Ammon's horn (tissue), 1 donor: ENCODE data around the gene GRHL1.
"Not testable (repeated sequence)": the region's sequence is repeated elsewhere in the genome, so short reads cannot be mapped to it uniquely, and the experiment has no call there.

Experiments used
- DNase-seq: peaks from one replicate; pipeline ENCODE4 v3.0.0-alpha.2; 2016; ENCODE audit warnings: low spot score

GRHL1 gene

DNA sequence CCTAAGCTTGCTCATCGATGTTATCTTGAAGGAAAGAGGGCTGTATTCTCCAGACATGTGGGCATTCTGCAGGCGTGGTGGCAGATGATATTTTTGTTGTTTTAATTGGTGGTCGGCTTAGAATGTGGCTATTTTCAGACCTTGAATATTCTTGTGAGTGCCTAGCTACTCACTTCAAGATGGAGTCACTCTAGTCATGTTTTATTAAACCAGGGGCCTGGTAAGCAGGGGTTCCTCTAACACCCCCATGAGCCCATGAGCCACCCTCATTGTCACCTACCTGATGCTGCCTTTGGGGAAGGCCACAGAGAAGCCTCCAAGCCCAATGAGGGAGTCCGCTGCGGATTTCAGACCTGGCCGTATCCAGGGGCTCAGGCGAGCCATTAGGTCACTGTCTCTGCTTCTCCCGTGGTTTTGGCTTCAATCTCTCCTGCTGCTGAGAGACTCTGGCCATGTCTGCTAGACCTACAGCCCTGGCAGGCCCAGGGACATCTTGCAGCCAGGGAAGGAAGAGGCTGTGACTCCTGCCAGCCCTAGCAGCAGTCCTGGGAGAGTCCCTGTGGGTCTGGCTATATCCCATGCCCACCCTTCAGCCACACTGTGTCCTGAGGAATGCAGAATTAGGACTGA lies 75.6 kb downstream of the GRHL1 start:
- DNase-seq: no peak

DNA sequence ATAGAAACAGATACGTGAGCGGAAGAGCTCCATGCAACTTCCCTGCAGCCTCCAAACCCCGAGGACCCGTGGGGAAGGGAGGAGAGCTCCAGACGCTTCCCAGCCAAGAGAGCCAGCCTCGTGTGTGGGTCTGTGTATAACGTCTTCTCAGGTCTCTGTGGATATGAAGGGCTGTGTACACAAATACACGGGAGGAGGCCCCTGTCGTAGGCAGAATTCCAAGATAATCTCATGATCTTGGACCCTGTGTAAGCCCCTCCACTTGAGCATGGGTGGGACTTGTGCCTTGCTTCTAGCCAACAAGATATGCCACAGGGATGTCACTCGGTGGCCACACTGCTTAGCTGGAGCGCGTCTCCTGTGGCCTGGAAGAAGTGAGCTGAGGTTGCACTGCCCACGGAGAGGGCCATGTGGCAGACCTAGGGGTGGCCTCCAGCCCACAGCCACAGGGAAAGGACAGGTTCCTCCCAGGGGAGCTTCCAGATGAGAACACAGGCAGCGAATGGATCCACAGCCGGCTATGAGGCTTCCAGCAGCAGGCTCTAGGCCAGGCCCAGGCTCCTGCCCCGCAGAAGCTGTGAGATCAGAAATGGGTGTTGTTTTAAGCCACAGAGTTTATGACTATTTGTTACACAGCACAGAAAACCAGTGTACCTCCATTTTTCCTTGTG lies 76.3 kb downstream of the GRHL1 start:
- no peak for DNase-seq

DNA sequence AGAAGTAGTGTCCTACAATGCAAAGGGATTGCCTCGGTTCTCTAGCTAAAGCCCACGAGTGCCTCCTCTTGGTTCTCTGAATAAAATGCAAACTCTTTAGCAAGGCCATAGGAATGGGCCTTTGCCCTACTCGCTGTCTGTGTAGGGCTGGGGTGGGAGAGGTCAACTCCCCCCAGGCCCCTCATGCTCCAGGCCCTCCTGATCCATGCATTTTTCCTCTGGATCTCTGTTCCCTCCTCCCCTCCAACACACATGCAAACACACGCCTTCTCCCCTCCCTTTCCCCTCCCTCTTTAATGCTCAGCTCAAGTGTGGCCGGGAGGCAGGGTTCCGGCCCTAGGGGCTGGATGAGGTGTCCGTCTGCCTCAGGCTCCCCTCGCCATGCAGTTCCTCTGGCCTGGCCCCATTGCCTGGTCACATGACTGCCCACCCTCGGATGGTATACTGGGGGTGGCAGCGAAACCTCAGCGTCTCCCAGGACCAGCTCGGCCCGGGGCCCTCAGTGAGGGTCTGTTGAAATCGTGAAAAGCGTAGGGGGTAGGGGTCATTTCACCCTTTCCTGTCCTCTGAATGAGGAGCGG lies 77.0 kb downstream of the GRHL1 start:
- DNase-seq: no peak

DNA sequence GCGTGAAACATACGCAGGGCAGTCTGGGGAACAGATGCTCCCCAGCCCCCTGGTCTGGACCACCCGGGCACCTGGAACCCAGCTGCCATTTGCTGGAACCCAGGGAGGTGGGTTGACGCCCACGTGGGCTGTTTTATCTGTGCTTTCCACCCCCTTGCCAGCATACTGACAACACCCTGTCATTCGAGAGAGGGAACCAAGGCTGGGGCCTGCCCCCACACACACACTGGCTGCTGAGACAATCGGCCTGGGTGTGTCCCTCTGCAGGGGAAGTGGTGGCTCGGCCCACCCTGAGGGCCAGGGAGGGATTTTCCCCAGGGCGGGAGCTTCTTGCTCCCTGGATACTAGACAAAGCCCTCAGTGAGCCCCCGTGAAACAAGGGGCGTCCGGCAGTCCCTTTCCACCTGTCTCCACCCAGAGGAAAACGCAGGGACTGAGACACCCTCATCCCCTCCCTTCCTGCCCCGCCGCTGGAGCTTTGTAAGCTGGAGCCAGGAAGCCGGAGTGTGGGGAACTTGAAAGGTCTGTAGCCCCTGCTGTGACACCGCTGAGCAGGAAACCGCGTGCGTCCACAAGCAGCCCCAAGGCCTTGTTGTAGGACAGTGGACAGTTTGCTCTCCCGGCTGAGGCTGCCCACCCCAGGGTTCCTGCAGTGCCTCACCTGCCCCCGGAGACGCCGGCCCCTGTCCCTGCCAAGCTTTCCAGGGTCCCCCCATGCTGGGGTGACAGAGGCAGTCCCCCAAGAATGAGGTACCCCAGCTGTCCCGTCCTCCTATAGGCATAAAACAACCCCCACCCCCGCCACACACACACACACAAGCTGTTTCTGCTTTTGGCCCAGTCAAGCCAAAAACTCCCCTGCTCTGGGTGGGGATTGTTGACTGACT lies 77.7 kb downstream of the GRHL1 start:
- DNase-seq: no peak

DNA sequence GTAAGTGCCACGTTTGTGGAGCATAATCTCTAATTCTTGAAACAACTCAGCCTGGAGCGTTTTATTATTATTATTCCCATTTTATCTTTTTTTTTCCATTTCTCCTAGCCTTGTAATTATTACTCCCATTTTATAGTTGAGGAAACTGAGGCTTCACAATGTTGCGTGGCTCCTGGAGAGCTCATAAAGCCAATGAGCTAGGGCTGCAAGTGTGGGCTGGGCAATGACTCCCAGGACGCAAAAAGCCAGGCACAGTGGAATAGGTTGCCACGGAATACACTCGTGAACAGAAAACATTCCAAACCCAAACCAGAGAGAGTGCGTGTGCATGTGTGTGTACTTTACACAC lies 78.4 kb downstream of the GRHL1 start:
- DNase-seq: no peak

DNA sequence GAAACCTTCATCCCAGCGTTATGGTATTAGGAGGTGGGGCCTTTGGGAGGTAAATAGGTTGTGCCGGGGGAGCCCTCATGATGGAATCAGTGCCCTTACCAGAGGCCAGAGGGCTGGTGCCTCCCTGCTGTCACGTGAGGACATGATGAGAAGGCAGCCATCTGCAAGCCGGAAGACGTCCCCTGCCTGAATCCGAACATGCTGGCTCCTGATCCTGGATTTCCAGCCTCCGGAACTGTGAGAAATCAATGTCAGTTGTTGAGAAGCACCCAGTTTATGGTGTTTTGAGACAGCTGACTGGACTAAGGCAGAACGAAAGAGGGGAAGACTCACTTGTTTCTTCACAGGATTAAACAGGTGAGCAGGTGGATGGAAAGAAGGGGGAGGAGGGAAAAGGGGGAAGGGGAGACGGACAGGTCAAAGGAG lies 78.8 kb downstream of the GRHL1 start:
- DNase-seq: no peak

DNA sequence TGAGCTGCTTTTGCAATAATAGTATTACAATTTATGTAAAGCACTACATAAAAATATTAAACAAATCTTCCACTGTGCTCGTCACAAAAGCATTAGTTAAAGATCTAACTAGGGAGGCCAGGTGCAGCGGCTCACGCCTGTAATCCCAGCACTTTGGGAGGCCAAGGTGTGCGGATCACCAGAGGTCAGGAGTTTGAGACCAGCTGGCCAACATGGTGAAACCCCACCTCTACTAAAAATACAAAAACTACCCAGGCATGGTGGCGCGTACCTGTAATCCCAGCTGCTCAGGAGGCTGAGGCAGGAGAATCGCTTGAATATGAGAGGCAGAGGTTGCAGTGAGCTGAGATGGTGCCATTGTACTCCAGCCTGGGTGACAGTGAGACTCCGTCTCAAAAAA lies 79.3 kb downstream of the GRHL1 start:
- DNase-seq: not testable (repeated sequence)

DNA sequence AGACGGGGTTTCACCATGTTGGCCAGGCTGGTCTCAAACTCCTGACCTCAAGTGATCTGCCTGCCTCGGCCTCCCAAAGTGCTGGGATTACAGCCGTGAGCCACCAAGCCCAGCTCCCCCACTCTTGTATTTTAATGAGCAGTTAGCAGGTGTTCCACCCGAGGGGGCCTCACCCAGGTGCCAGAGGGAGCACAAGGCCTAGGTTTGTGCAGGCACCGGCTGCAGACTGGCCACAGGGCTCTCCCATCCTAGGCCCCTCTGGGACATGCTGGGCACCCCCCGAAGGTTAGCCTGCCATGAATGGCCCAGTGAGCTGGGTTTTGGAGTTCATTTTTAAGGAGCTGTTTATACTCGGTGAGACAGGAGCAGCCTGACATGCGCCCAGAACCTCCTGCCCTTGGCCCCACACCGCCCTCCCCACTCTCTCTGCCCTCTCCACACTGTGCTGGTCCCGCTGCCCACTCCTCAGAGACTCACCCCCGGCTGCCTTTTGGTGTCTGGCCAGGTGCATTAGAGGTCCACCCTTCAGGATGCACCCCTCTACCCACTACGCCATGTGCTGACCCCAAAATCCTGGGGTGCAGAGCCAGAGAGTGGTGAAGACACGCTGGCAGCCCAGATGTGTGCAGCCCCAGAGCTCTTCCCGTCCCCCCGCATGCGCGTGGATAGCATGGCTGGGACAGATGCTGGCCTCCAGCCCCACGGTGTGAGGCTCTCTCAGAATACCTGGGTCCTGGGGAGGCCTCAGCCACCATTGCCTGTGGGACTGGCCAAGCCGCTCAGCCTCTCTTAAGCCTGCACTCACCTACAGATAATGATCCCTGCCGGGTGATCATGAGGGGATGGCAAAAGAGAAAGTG lies 80.6 kb downstream of the GRHL1 start:
- no peak for DNase-seq

DNA sequence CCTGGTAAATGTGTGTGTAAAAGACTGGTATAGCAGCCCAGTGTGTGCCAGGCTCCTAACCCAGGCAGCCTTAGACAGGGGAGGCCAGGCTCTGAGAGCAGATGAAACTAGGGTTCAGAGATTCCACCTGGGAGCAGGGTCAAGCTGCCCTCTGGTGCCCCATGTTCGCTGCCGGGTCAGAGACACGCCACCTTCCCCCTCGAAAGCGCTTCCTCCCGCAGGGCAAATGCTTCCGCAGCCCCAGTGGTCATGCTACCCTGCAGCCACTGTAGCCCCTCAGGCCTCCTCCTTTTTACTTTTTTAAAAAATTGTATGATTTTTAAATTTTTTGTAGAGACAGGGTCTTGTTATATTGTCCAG lies 81.2 kb downstream of the GRHL1 start:
- DNase-seq: no peak

DNA sequence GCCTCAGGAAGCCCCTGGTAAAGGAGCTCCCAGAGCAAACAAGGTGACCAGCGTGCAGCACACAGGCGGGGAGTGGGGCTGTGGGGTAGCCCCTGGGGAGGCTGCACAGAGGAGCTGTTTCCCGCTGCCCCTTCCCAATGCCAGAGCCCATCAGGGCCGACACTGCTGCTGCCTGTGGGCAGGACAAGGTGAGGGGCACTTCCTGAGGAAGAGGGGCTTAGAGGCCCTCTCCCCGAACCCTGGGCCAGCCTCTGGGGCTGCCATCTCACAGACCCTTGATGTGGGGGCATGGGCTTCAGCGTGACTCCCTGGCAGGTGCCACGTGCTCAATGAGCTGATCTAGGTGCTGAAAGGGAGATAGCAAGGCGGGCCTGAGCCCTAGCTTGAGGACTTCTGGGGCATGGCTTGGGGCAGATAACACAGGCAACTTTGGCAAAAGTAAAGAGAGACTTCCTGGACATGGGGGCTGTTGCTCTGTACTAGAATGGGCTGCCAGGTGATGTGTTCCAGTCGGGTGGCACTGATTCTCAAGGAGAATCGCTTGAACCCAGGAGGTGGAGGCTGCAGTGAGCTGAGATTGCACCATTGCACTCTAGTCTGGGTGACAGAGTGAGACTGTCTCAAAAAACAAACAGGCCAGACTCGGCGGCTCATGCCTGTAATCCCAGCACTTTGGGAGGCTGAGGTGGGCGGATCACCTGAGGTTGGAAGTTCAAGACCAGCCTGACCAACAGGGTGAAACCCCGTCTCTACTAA lies 81.9 kb downstream of the GRHL1 start:
- no peak for DNase-seq

DNA sequence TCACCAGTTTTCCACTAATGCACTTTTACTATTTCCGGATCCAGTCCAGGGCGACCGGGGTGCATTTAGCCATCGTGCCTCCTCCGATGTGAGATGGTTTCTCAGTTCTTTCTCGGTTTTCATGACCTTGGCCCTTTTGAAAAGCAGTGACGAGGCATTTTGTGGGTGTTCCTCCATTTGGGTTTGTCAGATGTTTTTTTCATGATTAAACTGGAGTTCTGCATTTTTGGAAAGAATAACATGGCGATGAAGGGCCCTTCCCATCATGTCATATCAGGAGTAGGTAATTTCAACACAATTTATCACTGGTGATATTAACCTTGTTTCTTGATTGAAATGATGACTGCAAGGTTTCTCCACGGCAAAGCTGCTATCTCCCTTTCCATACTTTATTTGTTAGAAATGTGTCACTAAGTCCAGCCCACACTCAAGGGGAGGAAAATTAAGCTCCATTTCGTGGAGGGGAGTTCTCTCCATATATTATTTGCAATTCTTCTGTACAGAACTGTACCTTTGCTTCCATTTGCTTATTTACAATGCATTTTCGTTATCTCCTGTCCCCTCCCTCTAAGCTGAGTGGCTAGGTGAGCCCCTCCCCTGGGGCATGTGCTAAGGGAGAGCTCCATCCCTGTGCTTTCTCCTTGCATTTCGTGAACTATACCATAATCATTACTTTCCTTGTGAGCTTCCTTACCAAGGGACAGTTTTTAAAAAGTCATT lies 83.0 kb downstream of the GRHL1 start:
- no peak for DNase-seq

DNA sequence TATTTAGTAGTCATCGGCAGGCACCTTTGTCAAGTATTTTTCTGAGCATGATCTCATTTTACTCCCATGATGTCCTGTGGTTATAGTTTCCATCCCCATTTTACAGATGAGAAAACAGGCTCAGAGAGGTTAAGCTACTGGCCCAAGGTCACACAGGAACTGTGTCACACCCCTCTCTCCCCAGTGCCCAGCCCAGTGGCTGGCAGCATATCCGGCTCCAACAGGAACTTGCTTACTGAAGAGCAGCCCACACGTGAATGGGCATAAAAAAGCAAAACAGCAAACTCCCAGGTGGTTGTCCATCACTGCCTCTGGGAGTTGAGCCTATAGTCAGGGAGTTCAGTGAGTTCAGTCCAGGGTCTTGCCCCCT lies 83.5 kb downstream of the GRHL1 start:
- DNase-seq: no peak

DNA sequence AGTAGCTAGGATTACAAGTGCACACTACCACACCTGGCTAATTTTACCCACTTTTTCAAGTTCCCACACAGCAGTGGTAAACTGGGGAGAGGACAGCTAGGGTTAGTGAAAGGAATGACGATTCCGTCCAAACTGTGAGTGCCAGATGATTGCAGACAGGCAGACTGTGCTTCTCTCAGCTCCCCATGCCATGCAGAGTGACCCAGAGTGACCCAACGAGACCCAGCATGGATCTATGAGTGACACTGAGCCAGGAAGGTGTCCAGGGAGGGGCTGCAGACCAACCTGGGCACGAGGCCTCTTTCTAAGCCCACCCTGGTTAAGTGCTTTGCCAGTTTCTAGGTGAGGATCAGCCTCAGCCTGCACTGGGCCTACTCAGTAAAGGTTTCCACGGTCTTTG lies 84.1 kb downstream of the GRHL1 start:
- DNase-seq: no peak

DNA sequence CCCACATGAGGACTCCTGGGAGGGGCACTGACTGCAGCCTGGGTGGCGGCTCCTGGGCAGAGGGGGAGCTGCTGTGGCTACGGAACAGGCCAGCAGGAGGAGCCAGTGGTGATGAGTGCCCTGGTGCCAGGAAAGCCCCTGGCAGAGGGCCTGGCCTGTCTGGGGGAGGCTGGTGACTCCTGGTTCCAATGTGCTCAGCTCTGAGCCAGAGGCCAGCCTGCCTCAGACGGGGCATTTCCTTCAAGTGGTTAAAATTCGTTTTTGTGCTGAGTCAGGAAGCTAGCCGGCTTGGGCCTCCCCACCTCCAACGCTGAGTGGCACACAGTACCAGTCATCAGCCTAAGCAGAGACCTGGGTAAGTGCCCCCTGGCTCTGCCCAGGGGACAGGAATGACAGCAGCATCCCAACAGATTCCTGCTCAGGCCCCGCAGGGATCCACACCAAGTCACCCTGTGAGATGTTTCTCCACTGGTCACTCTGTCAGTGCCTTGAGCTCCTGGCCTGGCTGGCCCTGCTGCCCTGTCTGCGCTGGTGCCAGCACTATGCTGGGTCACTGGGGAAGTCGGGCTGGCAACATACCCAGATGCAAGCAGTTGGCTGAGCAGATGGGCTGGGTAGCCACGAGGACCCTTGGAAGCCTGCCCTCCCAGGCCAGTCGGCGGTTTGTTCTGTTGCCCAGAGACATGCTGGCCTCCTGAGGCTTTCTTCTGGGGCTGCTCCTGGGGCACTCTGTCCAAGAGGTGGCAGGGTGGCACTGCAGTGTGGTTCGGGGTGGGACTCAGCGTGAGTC lies 84.8 kb downstream of the GRHL1 start:
- peak; percentile 94 for DNase-seq

DNA sequence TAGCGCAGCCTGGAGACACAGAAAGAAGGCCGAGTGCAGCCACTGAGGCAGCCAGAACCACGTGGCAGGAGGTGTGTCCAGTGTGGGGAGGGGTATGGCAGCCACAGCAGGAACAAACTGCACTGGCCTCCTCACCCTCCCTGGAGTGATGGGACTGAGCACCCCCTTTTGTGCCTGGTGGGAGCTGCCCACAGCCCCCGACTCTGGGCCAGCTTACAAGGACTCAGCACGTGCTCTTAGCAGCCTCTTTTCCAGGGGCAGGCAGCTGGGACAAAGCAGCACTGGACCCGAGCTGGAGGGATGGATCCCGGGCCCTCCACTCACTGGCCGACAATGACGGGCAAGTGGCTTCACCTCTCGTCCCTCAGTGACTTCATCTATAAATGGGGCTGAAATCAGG lies 86.6 kb downstream of the GRHL1 start:
- no peak for DNase-seq

DNA sequence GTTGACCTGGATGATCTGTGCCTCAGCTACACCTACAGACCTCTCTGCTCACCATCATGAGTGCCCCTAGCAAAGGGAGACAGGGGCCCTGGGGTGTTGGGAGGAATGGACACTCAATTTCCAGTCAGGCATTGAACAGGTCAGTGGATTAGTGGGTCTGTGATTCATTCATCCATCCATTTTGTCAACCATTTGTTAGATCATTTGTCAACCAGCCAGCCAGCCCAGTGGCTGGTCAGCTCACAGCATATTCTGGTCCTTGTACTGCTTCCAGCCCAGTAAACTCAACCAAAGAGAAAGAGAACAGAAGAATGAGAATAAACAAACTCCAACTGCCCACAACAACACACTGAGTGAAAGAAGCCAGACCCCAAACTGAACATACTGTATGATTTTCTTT lies 87.2 kb downstream of the GRHL1 start:
- no peak for DNase-seq

DNA sequence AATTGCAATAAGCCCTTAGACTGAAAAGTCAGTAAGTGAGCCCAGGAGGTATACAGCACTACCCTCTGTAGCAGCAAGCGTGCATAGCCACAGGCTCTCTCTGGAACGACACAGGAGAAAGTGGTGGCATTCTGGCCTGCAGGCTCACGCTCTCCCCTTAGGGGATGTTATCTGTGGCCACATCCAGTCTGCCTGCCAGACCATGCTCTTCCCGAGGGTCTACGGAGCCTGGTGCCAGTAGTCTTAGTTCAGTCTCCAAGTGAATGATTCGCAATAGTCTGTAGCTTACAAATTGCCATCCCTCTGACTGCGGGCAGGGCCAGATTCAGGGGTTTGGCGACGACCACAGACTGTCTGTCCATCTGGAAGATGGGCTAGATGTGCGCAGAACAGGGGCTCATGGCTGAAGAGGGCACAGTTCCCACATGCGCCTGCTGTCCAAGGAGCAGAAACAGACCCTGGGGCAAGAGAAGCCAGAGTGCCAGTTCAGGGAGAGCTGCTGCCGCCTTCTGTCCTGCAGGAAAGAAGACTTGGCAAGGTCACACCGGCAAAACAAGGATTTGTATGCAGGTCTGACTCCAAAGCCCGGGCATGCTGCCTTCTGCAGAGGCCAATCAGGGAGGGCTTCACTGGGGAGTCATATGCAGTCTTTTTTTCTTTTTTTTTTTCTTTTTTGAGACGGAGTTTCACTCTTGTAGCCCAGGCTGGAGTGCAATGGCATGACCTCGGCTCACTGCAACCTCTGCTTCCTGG lies 88.3 kb downstream of the GRHL1 start:
- DNase-seq: peak; percentile 83

DNA sequence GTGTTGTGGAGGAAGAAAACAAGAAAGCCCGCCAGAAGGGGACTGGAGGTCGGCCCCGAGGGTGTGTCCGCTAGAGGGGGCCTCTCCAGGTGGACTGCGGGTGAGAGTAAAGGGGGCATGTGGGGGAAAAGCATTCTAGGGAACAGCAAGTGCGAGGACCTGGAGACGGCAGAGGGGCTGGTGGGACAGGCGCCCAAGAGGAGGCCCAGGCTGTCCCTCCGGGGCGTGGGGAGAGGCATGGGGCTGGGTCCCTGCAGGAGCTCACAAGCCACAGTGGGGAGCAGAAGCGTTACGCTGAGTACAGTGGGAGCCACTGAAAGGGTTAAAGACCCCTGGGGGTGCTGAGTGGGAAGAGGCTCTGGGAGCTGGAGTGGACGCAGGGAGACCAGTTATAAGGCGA lies 90.2 kb downstream of the GRHL1 start:
- no peak for DNase-seq
